Neutrophil (primary cell): Measurements from ENCODE around the gene TARS3.

Source experiments
- H3K27ac ChIP-seq: fragments of 200-600 bp; sonication (generic); 2 replicates; pipeline ENCODE4 v1.5.1; 2016; ENCODE audit warnings: mild to moderate bottlenecking, moderate library complexity
- H3K27me3 ChIP-seq: fragments of 200-600 bp; sonication (generic); 2 replicates; pipeline ENCODE4 v1.6.0; 2016; ENCODE audit warnings: mild to moderate bottlenecking
- H3K36me3 ChIP-seq: fragments of 200-600 bp; sonication (generic); 2 replicates; pipeline ENCODE4 v1.5.1; 2017
- H3K4me1 ChIP-seq, 2 experiments: fragments of 200-600 bp in 1 of 2; sonication (generic) in 1 of 2; 1 replicate in 1 of 2; 2 replicates in 1 of 2; pipeline versions ENCODE4 v1.5.1 to v1.6.1; 2013 to 2016; ENCODE audit warnings: low read depth in 1 of 2, low read length in 1 of 2, mild to moderate bottlenecking in 1 of 2, moderate library complexity in 1 of 2; ENCODE audit not compliant: control insufficient read depth in 1 of 2, insufficient read depth in 1 of 2
- H3K4me3 ChIP-seq, 2 experiments: fragments of 200-600 bp in 1 of 2; sonication (generic) in 1 of 2; 1 replicate in 1 of 2; 2 replicates in 1 of 2; pipeline ENCODE4 v1.5.1; 2013 to 2016; ENCODE audit warnings: low read depth in 1 of 2, low read length in 1 of 2, mild to moderate bottlenecking in 1 of 2, moderate library complexity in 1 of 2
- H3K9me3 ChIP-seq: fragments of 200-600 bp; sonication (generic); 2 replicates; pipeline ENCODE4 v1.5.1; 2016
- CTCF ChIP-seq: fragments of 200-600 bp; sonication (generic); IDR thresholded peaks from 2 replicates; pipeline ENCODE4 v1.5.1; 2016; ENCODE audit warnings: antibody characterized with exemption

TARS3 gene

GRCh38 chr15:101619615-101619865, 104.7 kb downstream of the TARS3 start:
- Histone ChIP-seq H3K27ac (no peak overlapping the region), H3K36me3 (no peaks in the 10 kb centered on the region), H3K4me3 (no peak overlapping the region), H3K9me3 (peaks cover 8% of the 10 kb centered on the region), H3K27me3 (peaks cover 5% of the 10 kb centered on the region), H3K4me1 (no peaks in the 10 kb centered on the region)
- no peak for TF ChIP-seq CTCF

GRCh38 chr15:101618851-101619614, 105.2 kb downstream of the TARS3 start:
- Histone ChIP-seq H3K27me3 (peaks cover 5% of the 10 kb centered on the region), H3K4me3 (no peak overlapping the region)

GRCh38 chr15:101618076-101618475, 106.2 kb downstream of the TARS3 start:
- TF ChIP-seq CTCF: no peak
- Histone ChIP-seq H3K27me3 (peaks cover 5% of the 10 kb centered on the region), H3K4me3 (no peak overlapping the region), H3K9me3 (no peaks in the 10 kb centered on the region), H3K27ac (no peak overlapping the region), H3K4me1 (no peaks in the 10 kb centered on the region), H3K36me3 (no peaks in the 10 kb centered on the region)

More at GRCh38 chr15:101618851-101619614, 105.2 kb downstream of the TARS3 start:
- peaks cover 3% of the 10 kb centered on the region for H3K9me3 ChIP-seq
- TF ChIP-seq CTCF: no peak
- no peaks in the 10 kb centered on the region for H3K4me1 ChIP-seq
- no peaks in the 10 kb centered on the region for H3K36me3 ChIP-seq
- no peak overlapping the region for H3K27ac ChIP-seq

- no peak overlapping the region for H3K4me3 ChIP-seq
- no peak overlapping the region for H3K27ac ChIP-seq
- no peaks in the 10 kb centered on the region for H3K9me3 ChIP-seq
- no peaks in the 10 kb centered on the region for H3K4me1 ChIP-seq
- no peak for TF ChIP-seq CTCF
- H3K36me3 ChIP-seq: no peaks in the 10 kb centered on the region
- peaks cover 5% of the 10 kb centered on the region for H3K27me3 ChIP-seq
Observed at GRCh38 chr15:101617390-101617965, 106.8 kb downstream of the TARS3 start.

GRCh38 chr15:101615986-101616848, 108.1 kb downstream of the TARS3 start:
- no peaks in the 10 kb centered on the region for H3K9me3 ChIP-seq
- TF ChIP-seq CTCF: no peak
- H3K4me1 ChIP-seq: no peaks in the 10 kb centered on the region
- H3K27me3 ChIP-seq: peaks cover 5% of the 10 kb centered on the region
- H3K4me3 ChIP-seq: no peak overlapping the region
- H3K36me3 ChIP-seq: no peaks in the 10 kb centered on the region
- H3K27ac ChIP-seq: no peak overlapping the region
